Effector memory CD4-positive, alpha-beta T cell (primary cell): ENCODE results near the gene DHCR7.
"Not testable (repeated sequence)": the region's sequence is repeated elsewhere in the genome, so short reads cannot be mapped to it uniquely, and the experiment has no call there.

ENCODE experiments used
- DNase-seq, 3 donors: peaks; one replicate each; pipeline ENCODE4 v3.0.0-alpha.2; 2020
- H3K27ac ChIP-seq: 2 replicates; pipeline ENCODE4 v1.7.0; 2013; ENCODE audit warnings: mild to moderate bottlenecking, low read length, moderate library complexity; ENCODE audit not compliant: insufficient read depth, poor library complexity, severe bottlenecking
- H3K27me3 ChIP-seq: replicated peaks from 2 replicates; pipeline ENCODE4 v1.7.0; 2013; ENCODE audit warnings: mild to moderate bottlenecking, low read length; ENCODE audit not compliant: insufficient read depth, control insufficient read depth, poor library complexity, severe bottlenecking
- H3K36me3 ChIP-seq: 2 replicates; pipeline ENCODE4 v1.7.0; 2013; ENCODE audit warnings: mild to moderate bottlenecking, low read length, moderate library complexity; ENCODE audit not compliant: control insufficient read depth, insufficient read depth
- H3K4me1 ChIP-seq: 2 replicates; pipeline ENCODE4 v1.7.0; 2013; ENCODE audit warnings: low read length, mild to moderate bottlenecking; ENCODE audit not compliant: control insufficient read depth, insufficient read depth, poor library complexity, severe bottlenecking
- H3K4me3 ChIP-seq: 2 replicates; pipeline ENCODE4 v1.7.0; 2013; ENCODE audit warnings: low read length, low read depth, mild to moderate bottlenecking; ENCODE audit not compliant: insufficient read depth, poor library complexity, severe bottlenecking
- H3K9me3 ChIP-seq: 2 replicates; pipeline ENCODE4 v1.7.0; 2013; ENCODE audit warnings: mild to moderate bottlenecking, low read length, moderate library complexity; ENCODE audit not compliant: control insufficient read depth

The DHCR7 gene

GRCh38 chr11:71430166-71430565, 18.0 kb downstream of the DHCR7 start:
- no peaks in the 10 kb centered on the region for H3K36me3 ChIP-seq
- H3K27ac ChIP-seq = no peak overlapping the region
- no peaks in the 10 kb centered on the region for H3K9me3 ChIP-seq
- H3K4me1 ChIP-seq = no peaks in the 10 kb centered on the region
- no peak for DNase-seq
- no peak overlapping the region for H3K4me3 ChIP-seq
- H3K27me3 ChIP-seq = no peaks in the 10 kb centered on the region

- no peak for DNase-seq
- Histone ChIP-seq H3K27ac (no peak overlapping the region), H3K27me3 (no peaks in the 10 kb centered on the region), H3K36me3 (no peaks in the 10 kb centered on the region), H3K4me3 (no peak overlapping the region), H3K4me1 (no peaks in the 10 kb centered on the region), H3K9me3 (no peaks in the 10 kb centered on the region)
Observed at GRCh38 chr11:71429701-71430100, 18.5 kb downstream of the DHCR7 start.

- no peak overlapping the region for H3K4me3 ChIP-seq
- no peak for DNase-seq
- no peaks in the 10 kb centered on the region for H3K9me3 ChIP-seq
- H3K36me3 ChIP-seq = no peaks in the 10 kb centered on the region
- no peak overlapping the region for H3K27ac ChIP-seq
- H3K27me3 ChIP-seq = no peaks in the 10 kb centered on the region
- H3K4me1 ChIP-seq = no peaks in the 10 kb centered on the region
Observed at GRCh38 chr11:71428861-71429435, 19.2 kb downstream of the DHCR7 start.

- no peak overlapping the region for H3K27ac ChIP-seq
- DNase-seq = no peak
Observed at GRCh38 chr11:71426413-71426812, 21.8 kb downstream of the DHCR7 start.

GRCh38 chr11:71425860-71426259, 22.3 kb downstream of the DHCR7 start:
- DNase-seq = no peak
- Histone ChIP-seq H3K4me1 (no peaks in the 10 kb centered on the region), H3K27ac (no peak overlapping the region), H3K27me3 (no peaks in the 10 kb centered on the region), H3K9me3 (no peaks in the 10 kb centered on the region), H3K36me3 (no peaks in the 10 kb centered on the region), H3K4me3 (no peak overlapping the region)

More at GRCh38 chr11:71426413-71426812, 21.8 kb downstream of the DHCR7 start:
- H3K27me3 ChIP-seq = no peaks in the 10 kb centered on the region
- H3K4me3 ChIP-seq = no peak overlapping the region
- H3K36me3 ChIP-seq = no peaks in the 10 kb centered on the region
- no peaks in the 10 kb centered on the region for H3K9me3 ChIP-seq
- no peaks in the 10 kb centered on the region for H3K4me1 ChIP-seq

GRCh38 chr11:71425409-71425808, 22.8 kb downstream of the DHCR7 start:
- H3K27me3 ChIP-seq = no peaks in the 10 kb centered on the region

GRCh38 chr11:71423181-71423790, 24.9 kb downstream of the DHCR7 start:
- DNase-seq = no peak
- H3K36me3 ChIP-seq = no peaks in the 10 kb centered on the region

More at GRCh38 chr11:71425409-71425808, 22.8 kb downstream of the DHCR7 start:
- H3K36me3 ChIP-seq = no peaks in the 10 kb centered on the region
- no peaks in the 10 kb centered on the region for H3K9me3 ChIP-seq
- H3K4me1 ChIP-seq = no peaks in the 10 kb centered on the region
- no peak for DNase-seq
- no peak overlapping the region for H3K4me3 ChIP-seq
- no peak overlapping the region for H3K27ac ChIP-seq

GRCh38 chr11:71422318-71422717, 25.9 kb downstream of the DHCR7 start:
- H3K4me1 ChIP-seq, H3K36me3 ChIP-seq, H3K27me3 ChIP-seq, H3K4me3 ChIP-seq, H3K27ac ChIP-seq, H3K9me3 ChIP-seq, DNase-seq: not testable (repeated sequence)

More at GRCh38 chr11:71423181-71423790, 24.9 kb downstream of the DHCR7 start:
- Histone ChIP-seq H3K4me1 (no peaks in the 10 kb centered on the region), H3K9me3 (no peaks in the 10 kb centered on the region), H3K4me3 (no peak overlapping the region), H3K27me3 (no peaks in the 10 kb centered on the region), H3K27ac (no peak overlapping the region)

- Histone ChIP-seq H3K27ac (no peak overlapping the region), H3K4me3 (no peak overlapping the region), H3K27me3 (no peaks in the 10 kb centered on the region), H3K36me3 (no peaks in the 10 kb centered on the region), H3K9me3 (no peaks in the 10 kb centered on the region), H3K4me1 (no peaks in the 10 kb centered on the region)
- DNase-seq = no peak
Observed at GRCh38 chr11:71421392-71421950, 26.7 kb downstream of the DHCR7 start.

GRCh38 chr11:71420455-71421241, 27.5 kb downstream of the DHCR7 start:
- no peak for DNase-seq
- H3K9me3 ChIP-seq = no peaks in the 10 kb centered on the region

More at GRCh38 chr11:71420455-71421241, 27.5 kb downstream of the DHCR7 start:
- H3K4me1 ChIP-seq = no peaks in the 10 kb centered on the region
- H3K36me3 ChIP-seq = no peaks in the 10 kb centered on the region
- no peaks in the 10 kb centered on the region for H3K27me3 ChIP-seq
- H3K27ac ChIP-seq = no peak overlapping the region
- no peak overlapping the region for H3K4me3 ChIP-seq
